ENCODE data around the gene CERS5. TPM values are rescaled to one million over a fixed set of nuclear protein-coding genes. Genes with fewer than 3 reads are reported as not detected.
A peak's percentile ranks its signal among the peaks of the same experiment; 100 is the strongest.

Gene CERS5
- total and polyA plus RNA-seq, 10 of the 15 experiments (the other 5 are each of a cell fraction or from before 2014, with no cell fraction given), result 6.8 to 50.1 (median 31.8) TPM

DNA sequence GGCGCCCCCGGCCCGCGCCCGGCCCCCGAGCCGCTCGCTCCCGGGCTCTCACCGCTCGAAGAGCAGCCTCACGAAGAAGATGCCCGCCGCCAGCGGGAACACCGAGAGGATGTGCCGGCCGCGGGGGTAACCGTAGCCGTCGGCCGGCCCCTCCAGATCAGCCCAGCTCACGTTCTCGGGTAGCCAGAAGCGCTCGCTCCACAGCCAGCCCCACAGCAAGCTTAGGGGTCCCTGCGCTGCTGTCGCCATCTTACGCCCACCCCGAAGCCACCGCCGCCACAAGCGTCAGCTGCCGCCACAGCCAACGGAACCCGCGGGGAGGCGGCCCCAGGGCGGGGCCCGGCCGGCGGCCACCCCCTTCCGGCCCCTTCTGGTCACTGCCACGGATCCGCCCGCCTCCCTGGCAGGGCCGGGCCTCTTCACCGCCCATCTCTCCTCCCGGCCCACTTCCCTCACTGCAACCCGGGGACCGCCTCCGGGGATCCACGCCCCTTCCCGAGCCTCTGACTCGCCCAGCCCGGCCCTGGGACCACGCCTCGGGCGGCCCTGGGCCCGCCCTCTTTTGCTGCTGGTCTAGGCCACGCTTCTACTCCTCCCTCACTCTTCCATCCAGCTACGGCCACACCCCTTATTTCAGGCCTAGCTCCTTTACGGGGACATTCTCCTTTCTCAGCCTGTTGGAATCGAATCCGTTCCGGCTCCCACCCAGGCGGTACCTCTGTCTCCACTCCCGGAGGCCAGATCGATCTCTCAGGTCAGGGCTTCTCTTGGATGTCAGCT lies at the start of gene CERS5 (continued):
- TF ChIP-seq, protein P1, sequence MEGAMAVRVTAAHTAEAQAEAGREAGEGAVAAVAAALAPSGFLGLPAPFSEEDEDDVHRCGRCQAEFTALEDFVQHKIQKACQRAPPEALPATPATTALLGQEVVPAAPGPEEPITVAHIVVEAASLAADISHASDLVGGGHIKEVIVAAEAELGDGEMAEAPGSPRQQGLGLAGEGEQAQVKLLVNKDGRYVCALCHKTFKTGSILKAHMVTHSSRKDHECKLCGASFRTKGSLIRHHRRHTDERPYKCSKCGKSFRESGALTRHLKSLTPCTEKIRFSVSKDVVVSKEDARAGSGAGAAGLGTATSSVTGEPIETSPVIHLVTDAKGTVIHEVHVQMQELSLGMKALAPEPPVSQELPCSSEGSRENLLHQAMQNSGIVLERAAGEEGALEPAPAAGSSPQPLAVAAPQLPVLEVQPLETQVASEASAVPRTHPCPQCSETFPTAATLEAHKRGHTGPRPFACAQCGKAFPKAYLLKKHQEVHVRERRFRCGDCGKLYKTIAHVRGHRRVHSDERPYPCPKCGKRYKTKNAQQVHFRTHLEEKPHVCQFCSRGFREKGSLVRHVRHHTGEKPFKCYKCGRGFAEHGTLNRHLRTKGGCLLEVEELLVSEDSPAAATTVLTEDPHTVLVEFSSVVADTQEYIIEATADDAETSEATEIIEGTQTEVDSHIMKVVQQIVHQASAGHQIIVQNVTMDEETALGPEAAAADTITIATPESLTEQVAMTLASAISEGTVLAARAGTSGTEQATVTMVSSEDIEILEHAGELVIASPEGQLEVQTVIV (IDR thresholded peaks at IDR 0.05; ENCODE audit: borderline replicate concordance, partially characterized antibody), result peak; percentile 8
- no peak for TF ChIP-seq YBX1 (IDR thresholded peaks at IDR 0.05)
- no peak for TF ChIP-seq JUND (IDR thresholded peaks at IDR 0.05; ENCODE audit: low read depth, low read length)
- no peak; the same call in 1 of the 2 replicates for TF ChIP-seq GABPA (IDR thresholded peaks at IDR 0.05; ENCODE audit: low read depth)
- no peak for TF ChIP-seq ETV6 (conservative IDR thresholded peaks at IDR 0.05 in 1 of 2, IDR thresholded peaks at IDR 0.05 in 1 of 2; ENCODE audit: borderline replicate concordance in 1 of 2, low read depth in 1 of 2)
- no peak for TF ChIP-seq WRNIP1 (IDR thresholded peaks at IDR 0.05; ENCODE audit: borderline replicate concordance, low read depth, low read length)
- TF ChIP-seq RELB (IDR thresholded peaks at IDR 0.05; ENCODE audit: low read depth), result peak; percentile 53; the same call in 1 of the 2 replicates
- TF ChIP-seq NBN (IDR thresholded peaks at IDR 0.05), result 0 out of 2 replicates have a peak, but pooled peaks have one; percentile 33
- TF ChIP-seq RELA (IDR thresholded peaks at IDR 0.05; ENCODE audit: borderline replicate concordance, partially characterized antibody), result peak; percentile 45
- peak; percentile 43; the same call in 1 of the 2 replicates for TF ChIP-seq ELK1 (IDR thresholded peaks at IDR 0.05; ENCODE audit: low read depth, low read length)
- TF ChIP-seq SKIL (IDR thresholded peaks at IDR 0.05; ENCODE audit: low read depth, poor library complexity, severe bottlenecking), result no peak
- TF ChIP-seq, protein P2, sequence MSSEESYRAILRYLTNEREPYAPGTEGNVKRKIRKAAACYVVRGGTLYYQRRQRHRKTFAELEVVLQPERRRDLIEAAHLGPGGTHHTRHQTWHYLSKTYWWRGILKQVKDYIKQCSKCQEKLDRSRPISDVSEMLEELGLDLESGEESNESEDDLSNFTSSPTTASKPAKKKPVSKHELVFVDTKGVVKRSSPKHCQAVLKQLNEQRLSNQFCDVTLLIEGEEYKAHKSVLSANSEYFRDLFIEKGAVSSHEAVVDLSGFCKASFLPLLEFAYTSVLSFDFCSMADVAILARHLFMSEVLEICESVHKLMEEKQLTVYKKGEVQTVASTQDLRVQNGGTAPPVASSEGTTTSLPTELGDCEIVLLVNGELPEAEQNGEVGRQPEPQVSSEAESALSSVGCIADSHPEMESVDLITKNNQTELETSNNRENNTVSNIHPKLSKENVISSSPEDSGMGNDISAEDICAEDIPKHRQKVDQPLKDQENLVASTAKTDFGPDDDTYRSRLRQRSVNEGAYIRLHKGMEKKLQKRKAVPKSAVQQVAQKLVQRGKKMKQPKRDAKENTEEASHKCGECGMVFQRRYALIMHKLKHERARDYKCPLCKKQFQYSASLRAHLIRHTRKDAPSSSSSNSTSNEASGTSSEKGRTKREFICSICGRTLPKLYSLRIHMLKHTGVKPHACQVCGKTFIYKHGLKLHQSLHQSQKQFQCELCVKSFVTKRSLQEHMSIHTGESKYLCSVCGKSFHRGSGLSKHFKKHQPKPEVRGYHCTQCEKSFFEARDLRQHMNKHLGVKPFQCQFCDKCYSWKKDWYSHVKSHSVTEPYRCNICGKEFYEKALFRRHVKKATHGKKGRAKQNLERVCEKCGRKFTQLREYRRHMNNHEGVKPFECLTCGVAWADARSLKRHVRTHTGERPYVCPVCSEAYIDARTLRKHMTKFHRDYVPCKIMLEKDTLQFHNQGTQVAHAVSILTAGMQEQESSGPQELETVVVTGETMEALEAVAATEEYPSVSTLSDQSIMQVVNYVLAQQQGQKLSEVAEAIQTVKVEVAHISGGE (CRISPR knock-in tag; IDR thresholded peaks at IDR 0.05), result no peak
